ENCODE results near the gene FHAD1.

FHAD1 gene

GRCh38 chr1:15324869-15325335 lies 77.9 kb downstream of the FHAD1 start:
- no peak for DNase-seq (ENCODE audit: low read depth in 4 of 4, low spot score in 1 of 4)

DNA sequence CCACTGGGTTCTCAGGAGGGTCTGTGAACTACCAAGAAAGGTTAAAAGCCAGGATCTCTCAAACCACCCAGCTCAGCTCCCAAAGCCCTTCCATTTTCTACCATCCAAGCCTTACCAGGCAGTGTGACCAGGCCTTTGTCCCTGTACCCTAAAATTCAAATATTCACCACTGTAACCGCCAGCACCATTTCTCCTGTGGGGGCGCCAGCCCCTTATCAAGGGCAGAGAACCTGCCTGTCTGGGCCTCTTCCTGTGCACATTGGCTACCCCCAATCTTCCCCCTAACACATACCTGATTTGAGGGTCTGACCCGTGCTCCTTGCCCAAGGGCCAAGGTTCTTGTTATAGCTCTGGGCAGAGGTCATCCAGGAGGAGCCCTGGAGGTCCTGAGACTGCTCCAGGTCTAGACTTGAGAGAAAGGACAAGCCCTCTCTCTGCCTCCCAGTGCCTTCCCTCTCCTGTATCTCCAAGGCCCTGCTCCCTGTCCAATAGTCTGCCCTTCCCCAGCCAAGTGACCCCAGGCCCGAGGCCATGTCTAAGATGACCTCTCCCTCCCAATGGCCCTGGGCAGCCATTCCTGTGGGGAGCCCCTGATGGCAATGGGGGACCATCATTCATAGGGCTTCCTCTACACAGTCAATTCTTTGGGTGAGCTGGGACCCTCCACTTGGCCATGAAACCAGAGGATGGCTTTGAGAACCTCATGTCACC lies 78.5 kb downstream of the FHAD1 start:
- DNase-seq (ENCODE audit: low read depth in 4 of 4, low spot score in 1 of 4), result no peak

- DNase-seq (ENCODE audit: low read depth in 4 of 4, low spot score in 1 of 4), result no peak
These were observed 79.9 kb downstream of the FHAD1 start for GRCh38 chr1:15326691-15327588.

DNA sequence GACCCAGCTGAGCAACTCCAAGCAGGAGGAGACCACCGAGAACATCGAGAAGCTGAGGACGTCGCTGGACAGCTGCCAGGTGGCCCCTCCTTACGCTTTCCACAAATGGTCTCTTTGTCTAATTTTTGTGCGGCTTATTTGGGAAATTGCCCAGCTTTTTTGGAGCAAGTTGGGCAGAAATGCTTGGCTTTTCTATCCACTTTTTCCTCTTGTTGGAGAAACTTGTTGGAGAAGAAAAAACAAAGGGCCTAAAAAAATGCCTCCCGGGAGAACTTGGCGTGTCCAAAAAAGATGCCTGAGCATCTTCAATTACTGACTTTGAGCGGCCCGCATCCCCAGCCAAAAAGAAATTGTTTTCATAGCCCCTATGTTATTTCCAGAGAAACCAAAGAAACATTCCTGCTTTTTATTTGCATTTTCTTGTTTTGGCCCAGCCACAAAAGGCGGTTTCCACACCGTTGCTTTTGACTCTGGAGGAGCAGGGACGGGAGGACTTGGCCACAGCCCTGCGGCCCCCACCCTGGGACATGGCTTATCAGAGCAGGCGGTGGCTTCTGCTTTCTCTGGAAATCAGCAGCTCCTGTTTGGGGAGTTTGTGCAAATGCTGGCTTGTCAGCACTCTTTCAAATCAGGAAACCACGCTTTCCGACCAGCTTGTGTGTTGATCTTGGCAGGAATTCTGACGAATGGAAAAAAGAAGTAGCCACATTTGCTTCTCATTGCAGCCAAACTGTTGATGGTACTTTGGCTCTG lies 81.5 kb downstream of the FHAD1 start:
- DNase-seq (ENCODE audit: low read depth in 4 of 4, low spot score in 1 of 4), result no peak

GRCh38 chr1:15329104-15329820 lies 82.2 kb downstream of the FHAD1 start:
- no peak for DNase-seq (ENCODE audit: low read depth in 4 of 4, low spot score in 1 of 4)

DNA sequence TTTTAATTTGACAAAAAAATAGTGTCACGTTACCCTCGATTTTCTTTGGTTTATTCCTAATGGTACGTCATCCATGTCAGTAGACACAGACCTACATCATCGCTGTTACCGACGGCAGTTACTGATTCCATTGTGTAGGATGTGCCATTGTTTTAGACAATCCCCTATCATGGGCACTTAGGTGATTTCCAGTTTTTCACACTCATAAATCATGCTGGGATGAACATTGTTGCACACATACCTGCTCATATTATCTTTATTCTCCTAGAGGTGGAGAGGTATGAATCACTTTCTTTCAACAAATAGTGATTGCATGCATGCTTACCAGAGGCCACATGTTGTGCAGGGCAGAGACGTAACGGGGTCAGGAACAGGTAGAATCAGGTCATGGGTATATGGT lies 83.0 kb downstream of the FHAD1 start:
- DNase-seq (ENCODE audit: low read depth in 4 of 4, low spot score in 1 of 4), result no peak

GRCh38 chr1:15331180-15331579 lies 84.2 kb downstream of the FHAD1 start:
- no peak for DNase-seq (ENCODE audit: low read depth in 4 of 4, low spot score in 1 of 4)

GRCh38 chr1:15331734-15332133 lies 84.7 kb downstream of the FHAD1 start:
- DNase-seq (ENCODE audit: low read depth in 4 of 4, low spot score in 1 of 4), result no peak

DNA sequence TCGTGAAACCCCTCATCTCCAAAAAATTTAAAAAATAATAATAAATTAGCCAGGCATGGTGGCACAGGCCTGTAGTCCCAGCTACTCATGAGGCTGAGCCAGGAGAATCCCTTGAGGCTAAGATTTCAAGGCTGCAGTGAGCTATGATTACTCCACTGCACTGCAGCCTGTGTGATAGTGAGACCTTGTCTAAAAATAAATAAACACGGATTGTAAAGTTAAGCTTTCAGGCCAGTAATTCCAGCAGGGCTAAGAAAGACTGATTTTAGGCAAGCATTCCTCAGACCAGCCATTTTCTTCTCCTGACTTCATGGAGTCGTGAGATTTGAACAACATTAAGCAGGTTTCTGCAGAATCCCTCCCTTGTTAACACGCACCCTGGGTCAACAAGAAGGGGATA lies 85.5 kb downstream of the FHAD1 start:
- DNase-seq (ENCODE audit: low read depth in 4 of 4, low spot score in 1 of 4), result no peak

DNA sequence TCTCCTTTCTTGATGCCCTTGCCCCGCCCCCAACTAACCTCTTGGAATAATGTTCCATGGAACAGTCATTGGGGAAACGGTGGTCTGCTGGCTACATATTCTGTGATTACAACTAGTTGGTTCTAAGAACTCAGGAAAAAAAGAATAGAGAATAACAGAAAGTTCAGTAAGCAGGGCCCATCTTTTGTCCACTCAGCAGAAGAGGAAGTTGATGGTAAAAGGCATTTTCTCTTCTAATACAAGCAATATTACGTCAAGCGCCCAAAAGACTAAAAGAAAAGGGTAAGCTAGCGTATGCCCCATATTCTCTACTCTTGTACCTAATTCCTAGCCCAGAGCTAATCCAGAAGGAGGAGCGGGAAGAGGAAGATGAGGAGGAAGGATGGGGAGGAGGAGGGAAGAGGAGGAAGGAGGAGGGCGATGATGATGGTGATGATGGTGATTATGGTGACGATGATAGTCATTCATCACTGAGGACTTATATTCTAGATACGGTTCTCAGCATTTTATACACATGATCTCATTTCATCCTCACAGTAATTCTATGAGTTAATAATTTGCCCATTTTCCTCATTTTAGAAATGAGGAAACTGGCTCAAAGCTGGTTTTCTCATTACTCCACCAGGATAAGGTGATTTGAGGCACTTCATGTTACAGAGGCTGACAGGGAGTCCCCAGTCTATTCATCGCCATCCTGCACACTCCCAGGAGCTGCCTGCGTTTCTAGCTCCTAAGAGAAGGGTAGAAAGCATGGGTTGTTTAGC lies 86.1 kb downstream of the FHAD1 start:
- DNase-seq (ENCODE audit: low read depth in 4 of 4, low spot score in 1 of 4), result no peak

DNA sequence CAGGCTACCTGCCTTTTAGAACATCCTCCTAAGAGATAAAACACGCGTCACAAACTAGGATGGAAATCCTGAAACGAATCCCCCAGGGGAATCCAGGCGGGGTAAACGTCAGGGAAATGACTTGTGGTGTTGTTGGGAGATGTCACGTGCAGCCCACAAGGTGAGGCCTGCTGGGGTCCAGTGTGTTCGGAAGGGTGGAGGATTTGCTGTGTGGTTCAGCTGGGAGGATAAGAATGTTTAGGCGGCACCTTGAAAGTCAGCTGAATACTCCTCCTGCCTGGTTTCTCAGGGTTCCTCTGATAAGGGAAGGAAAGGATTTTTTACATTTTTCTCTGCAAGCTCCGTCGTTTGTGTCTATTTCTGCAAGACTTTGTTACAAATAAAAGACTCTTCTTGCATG lies 88.0 kb downstream of the FHAD1 start:
- no peak for DNase-seq (ENCODE audit: low read depth in 4 of 4, low spot score in 1 of 4)

- no peak for DNase-seq (ENCODE audit: low read depth in 4 of 4, low spot score in 1 of 4)
These were observed 89.8 kb downstream of the FHAD1 start for GRCh38 chr1:15336866-15337265.

DNA sequence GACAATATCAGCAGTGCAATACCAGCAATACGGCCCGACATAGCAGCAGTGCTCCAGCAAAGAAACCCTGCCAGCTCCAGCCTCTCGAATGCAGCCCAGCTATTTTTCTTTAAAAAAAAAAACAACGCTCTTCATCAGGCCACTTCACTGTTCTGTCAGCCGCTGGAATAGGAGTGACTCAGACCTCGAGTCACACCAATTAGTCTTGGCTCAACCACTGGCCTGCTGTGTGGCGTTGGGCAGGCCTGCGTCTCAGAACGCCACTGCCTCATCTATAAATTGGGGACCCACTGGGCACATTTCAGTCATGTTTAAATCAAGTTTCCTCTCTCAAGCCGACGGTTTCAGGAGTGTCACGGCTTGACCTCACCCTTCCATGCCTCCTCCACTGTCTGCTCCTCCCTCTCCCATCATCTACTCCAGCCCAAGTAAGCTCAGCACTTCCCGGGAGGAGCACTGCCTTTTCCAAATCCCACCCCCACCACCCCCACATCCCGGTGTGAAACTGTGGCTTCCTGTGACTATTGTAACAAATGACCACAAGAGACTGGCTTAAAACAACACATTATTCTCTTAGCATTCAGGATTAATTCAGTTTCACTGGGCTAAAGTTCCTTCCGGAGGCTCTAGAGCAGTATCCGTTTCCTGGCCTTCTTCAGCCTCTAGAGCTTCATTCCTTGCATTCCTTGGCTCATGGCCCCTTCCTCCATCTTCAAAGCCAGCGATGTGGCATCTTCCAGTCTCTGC lies 90.8 kb downstream of the FHAD1 start:
- DNase-seq (ENCODE audit: low read depth in 4 of 4, low spot score in 1 of 4), result no peak

- DNase-seq (ENCODE audit: low read depth in 4 of 4, low spot score in 1 of 4), result no peak
These were observed 92.5 kb downstream of the FHAD1 start for GRCh38 chr1:15339570-15339969.

DNA sequence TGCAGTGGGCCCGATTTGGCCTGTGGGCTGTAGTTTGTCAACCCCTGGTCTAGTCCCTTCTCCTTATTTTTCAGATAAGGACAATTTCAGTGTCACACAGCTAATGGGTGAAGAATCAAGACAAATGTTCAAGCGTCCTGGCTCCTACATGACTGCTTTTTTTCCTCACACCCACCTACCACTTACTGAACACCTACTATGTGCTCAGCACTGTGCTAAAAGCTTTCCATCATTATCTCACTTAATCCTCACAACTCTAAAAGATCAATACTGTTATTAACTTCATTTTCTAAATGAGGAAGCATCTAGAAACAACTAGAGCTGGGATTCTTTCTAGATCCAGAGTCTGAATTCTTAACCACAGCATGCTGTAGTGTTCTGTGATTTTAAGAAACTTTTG lies 94.2 kb downstream of the FHAD1 start:
- DNase-seq (ENCODE audit: low read depth in 4 of 4, low spot score in 1 of 4), result no peak

DNA sequence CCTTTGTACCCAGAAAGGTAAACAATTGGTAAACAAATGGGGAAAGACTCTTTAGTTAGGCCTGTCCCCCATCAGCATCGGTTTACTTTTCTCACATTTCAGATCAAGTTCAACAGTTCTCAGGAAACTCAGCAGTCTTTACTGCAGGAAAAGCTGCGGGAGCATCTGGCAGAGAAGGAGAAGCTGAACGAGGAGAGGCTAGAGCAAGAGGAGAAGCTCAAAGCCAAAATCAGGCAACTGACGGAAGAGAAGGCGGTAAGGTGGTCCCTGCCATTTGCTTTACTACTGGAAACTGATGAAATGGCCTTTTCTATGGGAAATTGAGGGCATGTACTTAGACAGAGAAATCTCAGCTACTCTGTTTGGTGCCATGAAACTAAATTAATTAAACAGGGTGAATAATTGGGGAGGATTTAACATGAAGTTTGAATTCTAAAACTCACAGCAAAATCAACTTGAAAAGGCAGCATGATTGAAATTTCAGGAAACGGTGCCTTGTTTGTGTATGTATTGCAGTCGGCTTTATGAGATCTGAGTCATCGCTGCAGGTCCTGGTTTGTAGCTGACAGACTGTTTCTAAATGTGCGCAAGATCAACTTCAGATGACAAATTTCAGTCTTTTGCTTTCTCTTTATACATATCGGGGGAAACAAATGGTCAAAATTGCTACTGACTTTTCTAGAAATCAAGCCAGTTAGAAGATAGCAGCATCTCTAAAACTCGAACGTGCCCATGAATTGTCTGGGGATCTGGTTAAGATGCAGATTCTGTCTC lies 94.8 kb downstream of the FHAD1 start:
- no peak for DNase-seq (ENCODE audit: low read depth in 4 of 4, low spot score in 1 of 4)

DNA sequence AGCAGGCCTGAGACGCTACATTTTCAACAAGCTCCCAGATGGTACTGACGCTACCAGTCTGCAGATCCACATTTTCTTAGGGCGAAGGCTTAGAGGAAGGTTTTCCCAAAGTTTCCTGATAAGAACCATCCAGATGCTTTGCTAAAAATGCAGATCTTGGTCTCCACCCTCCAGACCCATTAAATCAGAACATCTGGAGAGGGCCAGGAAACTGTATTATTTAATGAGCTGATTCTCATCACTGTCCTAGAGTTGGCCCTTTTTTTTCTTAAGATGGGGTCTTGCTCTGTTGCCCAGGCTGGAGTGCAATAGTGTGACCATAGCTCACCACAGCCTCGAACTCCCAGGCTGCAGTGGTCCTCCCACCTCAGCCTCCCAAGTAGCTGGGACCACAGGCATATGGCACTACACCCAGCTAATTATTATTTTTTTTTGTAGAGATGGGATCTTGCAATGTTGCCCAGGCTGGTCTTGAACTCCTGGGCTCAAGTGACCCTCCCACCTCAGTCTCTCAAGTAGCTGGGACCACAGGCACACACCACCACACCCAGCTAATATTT lies 95.5 kb downstream of the FHAD1 start:
- DNase-seq (ENCODE audit: low read depth in 4 of 4, low spot score in 1 of 4), result no peak

GRCh38 chr1:15343099-15343498 lies 96.1 kb downstream of the FHAD1 start:
- no peak for DNase-seq (ENCODE audit: low read depth in 4 of 4, low spot score in 1 of 4)

DNA sequence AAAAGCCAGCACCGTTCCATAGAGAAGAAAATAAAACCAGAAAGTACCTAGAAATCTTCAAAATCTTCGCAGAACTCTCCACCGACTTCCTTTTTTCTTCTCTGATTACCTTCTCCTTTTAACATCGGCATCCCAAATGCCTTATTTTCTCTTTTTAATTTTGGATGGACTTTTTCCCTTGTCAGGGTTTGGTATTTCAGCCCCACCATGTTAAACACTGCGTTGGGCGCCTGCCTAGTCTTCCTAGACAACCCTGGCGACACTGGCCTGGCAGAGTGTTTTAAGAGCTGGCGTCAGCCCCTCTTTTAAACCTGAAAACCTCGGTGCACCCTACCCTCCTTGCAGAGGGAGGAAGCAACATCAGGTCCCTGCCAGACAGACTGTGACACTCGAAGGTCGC lies 96.7 kb downstream of the FHAD1 start:
- no peak for DNase-seq (ENCODE audit: low read depth in 4 of 4, low spot score in 1 of 4)
